NCI-H69 (cell line): Measurements from ENCODE around the gene IL15.
"Not testable (repeated sequence)": the region's sequence is repeated elsewhere in the genome, so short reads cannot be mapped to it uniquely, and the experiment has no call there.

Experiments used
- DNase-seq: peaks from one replicate; lab custom pipeline; 2025; lab: John Stamatoyannopoulos, UW

Gene IL15

DNA sequence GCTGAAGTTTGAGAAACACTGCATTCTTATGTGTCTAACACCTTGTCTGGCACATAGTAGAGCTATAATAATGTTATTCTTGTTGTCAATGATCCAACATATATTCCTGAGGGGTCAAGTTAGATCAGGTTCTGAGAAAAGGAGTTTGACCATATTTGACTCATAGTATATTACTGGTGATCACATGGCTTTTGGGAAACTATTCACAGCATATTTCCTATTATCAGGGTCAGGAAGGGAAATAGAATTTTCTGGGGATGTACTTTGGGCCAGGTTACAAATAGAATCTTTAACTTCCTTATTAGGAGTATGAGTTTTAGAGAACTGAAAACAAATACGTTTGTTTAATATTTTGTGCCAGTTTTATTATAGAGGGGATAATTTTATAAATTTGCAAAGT lies 11.6 kb downstream of the IL15 start:
- DNase-seq: no peak

DNA sequence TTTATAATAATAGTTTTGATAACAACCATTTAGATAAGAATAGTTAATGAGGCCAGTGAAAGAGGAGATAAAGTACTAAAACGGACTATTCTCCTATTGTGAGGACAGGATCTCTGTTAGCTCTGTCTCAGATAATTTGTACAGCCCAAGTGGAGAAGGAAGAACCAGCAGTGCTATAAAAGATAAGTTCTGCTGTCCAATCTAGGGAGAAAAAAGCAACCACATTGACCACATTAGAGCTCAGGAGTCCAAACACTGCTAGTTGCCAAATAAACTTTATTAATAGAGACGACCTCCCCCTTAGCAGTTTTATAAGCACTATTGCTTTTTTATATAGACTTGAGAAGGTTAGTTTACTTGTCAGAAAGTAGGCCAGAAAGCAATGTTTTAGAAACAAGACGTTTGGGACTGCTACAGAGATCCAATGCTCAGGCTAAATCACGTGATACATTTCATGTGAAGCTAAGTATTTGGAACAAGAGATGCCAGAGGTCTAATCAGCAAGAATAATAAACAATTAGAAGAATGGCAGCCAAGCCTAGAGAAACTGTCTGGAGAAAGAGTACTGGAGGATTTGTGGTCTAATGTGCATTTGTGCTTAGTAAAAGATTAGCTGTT lies 15.9 kb downstream of the IL15 start:
- no peak for DNase-seq

DNA sequence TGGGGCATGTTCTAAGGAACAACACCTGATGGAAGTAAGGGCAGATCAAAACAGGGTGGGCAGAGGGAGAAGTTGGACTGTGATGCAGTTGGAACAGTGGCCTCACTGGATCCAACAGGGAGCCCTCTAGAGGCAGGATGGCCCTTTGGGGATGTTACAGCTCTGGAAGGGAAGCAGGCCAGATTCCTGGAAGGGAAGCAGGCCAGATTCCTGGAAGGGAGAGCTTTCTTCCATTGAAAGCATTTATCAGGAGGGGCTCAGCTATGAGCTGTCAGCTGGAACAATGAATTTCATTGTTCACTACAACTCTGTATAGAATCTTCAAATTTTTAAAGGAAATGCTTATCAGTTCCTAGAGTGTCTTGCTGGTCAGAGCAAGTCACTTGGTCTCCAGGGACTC lies 17.7 kb downstream of the IL15 start:
- DNase-seq: peak; percentile 53

DNA sequence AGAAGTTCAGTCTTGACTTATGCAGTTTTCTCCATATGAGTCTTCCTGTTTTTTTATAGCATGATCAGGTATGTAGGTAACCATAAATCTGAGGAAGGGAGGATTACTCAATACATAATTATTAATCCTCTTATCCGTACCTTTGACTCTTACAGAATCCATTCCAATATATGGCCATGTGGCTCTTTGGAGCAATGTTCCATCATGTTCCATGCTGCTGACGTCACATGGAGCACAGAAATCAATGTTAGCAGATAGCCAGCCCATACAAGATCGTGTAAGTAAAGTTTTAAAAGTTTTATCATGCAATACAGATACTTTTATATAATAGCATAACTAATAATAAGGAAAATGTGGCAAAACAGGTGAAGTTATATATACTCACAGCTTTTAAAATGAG lies 19.6 kb downstream of the IL15 start:
- DNase-seq: no peak

DNA sequence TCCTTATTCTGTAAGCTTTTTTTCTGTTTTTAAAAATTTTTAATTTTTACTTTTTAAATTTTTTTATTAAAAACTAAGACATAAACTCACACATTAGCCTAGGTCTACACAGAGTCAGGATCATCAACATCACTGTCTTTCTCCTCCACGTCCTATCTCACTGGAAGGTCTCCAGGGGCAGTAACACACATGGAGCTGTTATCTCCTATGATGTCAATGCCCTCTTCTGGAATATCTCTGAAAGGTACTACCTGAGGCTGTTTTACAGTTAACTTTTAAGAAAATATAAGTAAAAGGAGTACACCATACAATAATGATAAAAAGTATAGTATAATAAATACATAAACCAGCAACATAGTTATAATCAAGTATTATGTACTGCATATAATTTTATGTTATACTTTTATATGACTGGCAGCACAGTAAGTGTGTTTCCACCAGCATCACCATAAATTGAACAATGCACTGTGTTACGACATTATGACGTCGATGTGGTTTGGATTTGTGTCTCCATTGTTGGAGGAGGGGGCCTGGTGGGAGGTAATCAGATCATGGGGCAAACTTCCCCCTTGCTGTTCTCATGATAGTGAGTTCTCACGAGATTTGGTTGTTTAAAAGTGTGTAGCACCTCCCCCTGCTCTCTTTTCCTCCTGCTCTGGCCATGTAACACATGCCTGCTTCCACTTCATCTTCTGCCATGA lies 21.3 kb downstream of the IL15 start:
- peak; percentile 16 for DNase-seq

DNA sequence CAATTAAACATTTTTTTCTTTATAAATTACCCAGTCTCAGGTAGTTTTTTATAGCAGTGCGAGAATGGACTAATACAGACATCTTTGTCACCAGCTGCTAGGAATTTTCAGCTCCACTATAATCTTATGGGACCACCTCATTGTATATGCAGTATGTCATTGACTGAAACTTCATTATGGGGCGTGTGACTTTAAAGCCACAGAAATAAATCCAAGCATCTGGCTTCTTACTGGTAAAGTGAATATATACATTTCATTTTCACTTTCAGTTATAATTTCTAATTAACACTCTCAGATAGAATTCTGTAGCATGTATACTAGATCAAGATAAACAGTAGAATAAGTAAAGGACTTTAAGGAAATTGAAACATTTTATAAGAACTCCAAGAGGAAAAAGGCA lies 21.9 kb downstream of the IL15 start:
- DNase-seq: no peak

DNA sequence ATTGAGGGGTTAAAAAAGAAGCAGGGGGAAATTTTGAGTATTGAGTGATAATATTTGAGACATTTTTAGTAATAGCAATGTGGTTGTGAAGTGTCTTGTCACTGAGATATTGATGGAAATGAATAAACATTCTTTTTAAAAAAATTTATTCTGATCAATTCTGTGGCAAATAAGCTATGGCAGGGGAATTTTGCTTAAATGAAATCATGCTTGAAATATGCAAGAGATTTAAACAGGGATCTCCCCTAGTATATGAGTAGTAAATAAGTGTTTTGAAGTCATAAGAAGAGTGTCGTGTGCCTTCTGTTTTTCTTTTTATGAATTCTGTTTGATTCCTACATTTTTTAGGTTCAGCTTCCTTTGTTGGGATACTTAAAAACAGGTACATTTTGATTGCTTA lies 23.2 kb downstream of the IL15 start:
- DNase-seq: no peak

DNA sequence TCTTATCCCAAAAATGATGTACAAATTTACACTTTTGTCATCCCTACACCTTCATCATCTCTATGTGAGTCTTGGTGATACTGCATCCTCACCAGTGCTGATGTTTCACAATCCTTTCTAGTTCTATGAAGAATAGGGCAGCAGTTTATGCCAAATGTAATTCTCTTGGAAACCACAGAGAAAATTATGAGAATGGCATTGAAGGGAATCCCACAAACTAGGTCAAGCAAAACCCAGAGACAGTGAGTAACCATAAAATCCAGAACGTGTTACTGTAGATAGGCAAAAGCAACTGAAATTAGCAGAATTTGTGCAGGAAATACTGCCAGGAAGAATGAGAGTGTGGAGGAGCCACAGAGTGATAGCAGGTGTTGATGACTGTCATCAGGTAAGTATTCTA lies 24.5 kb downstream of the IL15 start:
- DNase-seq: no peak

DNA sequence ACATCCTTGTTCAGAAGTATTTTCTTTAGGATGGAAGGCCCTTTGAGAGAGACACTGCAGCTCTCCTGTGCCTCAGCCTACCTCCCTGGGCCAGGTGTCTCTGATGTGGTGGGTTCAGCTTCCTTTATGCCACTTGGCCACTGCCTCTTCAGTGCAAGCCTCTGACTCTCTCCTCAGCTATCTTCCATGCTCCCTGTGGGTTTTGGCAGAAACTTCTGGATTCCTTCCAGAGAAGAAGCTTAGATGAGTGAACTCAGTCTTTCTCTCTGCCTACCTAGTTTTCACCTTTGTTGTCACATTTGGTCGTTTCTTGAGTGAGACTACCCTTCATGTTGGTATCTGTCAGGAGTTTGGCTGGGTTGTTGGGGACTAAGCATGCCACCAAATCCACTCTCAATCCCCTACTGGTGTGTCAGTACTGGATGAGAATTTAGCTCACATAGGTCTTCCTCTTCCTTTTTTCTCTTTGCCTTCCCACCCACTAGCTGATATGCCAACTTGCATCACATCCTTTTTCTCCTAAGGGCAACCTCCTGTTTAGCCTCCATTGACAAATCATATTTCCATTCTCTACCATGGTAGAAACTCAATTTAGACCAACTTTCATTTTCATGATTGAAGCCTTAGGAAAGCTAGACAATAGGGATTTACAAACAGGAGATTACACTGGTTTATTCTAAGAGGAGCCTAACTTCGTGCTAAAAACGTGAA lies 32.0 kb downstream of the IL15 start:
- no peak for DNase-seq

DNA sequence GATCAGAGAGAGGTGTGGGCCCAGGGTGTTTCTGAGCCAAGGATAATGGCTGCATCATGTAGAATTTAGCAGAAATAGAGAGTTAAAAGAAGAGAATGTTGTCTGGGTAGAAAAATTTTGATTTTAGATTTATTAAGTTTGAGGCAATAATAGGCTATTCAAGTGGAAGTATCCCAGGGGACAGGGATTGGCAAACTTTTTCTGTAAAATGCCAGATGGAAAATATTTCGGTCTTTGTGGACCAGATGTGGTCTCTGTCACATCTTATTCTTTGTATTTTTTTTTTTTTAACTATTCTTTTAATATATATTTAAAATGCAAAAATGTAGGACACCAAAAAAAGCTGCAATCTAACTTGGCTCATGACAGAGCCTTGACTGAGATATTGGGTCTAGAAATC lies 33.1 kb downstream of the IL15 start:
- no peak for DNase-seq

DNA sequence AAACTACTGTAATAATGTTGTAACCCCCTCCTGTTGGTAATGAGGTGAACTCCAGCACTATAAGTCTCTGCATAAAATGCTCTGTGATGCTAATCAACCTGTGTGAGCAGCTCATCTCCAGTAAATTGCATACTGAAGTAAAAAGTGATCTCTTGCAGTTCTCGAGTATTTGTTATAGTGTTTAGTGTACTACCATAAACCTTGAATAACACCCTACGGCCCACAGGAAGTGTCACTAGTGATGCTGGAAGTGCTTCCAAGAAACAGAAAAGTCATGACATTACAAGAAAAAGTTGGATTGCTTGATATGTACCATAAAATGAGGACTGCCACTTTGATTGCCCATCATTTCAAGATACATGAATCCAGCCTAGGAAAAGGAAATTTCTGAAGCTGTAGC lies 39.0 kb downstream of the IL15 start:
- DNase-seq: no peak

DNA sequence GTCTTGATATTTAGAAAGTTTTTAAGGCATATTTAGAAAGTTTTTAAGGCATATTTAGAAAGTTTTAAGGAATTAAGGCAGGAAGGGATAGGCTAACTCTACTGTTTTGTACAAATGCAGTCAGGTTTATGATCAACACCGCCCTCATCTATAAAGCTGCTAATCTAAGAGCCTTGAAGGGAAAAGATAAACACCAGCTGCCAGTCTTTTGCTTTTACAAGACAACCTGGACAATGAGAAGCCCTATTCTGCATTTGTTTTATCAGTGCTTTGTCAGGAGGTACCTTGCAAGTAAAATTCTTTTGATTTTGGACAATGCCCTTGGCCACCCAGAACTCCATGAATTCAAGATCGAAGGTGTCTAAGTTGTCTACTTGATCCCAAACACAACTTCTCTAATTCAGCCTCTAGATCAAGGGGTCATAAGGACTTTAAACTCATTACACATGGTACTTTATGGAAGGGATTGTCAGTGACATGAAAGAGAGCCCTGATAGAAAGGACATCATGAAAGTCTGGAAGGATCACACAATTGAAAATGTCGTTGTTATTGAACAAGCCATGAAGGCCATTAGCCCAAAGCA lies 39.8 kb downstream of the IL15 start:
- peak; percentile 41 for DNase-seq

DNA sequence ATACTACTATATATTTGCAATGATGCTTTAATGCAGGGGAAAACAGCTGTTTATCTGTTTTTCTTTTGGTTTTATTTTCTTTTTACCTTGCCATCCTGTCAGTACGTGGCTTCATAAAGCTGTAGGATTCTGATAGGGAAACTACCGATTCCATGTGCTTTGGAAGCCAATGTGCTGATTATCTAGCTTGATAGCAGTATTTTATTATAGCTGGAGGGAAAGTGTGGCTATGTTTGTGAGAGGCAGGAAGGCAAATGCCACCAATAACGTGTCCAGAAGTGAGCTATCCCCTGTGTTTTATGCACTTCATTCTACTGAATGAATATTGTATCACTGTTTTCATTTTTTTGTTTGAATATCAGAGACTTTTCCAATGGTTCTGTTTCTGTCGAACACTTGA lies 43.7 kb downstream of the IL15 start:
- DNase-seq: no peak

DNA sequence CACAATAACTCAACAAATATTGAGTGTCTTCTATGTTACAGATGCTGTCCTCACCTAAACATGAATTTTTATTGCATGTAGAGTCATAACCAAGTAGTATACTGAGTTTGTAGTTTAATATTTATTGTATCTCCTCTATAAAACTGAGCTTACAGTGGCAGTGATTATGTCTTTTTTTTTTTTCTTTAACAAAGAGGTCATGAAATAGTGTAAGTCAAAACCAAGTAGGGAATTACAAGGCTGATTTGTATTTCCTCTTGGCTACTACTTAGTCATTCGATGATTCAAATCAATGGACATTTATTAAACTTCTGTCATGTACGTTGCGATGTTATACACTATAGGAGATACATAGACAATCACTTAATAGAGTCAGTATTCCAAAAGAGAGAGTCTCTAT lies 48.4 kb downstream of the IL15 start:
- DNase-seq: no peak

DNA sequence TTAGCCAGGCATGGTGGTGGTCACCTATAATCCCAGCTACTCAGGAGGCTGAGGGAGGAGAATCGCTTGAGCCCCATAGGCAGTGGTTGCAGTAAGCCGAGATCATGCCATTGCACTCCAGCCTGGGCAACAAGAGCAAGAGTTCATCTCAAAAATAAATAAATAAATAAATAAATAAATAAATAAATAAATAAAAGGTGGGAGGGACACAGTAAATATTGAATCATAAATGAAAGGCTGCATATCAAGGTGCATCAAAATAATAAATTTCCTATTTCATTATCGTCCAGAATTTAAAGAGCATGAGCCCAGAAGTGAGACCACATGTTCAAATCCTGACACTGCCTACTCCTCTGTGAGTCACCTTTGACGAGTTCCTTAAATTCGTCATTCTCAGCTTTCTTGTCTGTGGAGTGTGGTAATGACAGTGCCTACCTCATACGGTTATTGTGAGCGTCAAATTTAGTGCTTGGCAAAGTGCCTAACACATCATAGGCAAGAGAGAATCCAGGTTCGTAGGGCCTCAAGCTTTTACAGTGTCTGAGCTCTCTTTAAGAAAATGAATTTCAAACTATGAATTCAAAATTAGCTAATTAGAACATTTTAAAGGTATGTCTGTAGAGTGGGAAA lies 49.9 kb downstream of the IL15 start:
- DNase-seq: peak; percentile 85

DNA sequence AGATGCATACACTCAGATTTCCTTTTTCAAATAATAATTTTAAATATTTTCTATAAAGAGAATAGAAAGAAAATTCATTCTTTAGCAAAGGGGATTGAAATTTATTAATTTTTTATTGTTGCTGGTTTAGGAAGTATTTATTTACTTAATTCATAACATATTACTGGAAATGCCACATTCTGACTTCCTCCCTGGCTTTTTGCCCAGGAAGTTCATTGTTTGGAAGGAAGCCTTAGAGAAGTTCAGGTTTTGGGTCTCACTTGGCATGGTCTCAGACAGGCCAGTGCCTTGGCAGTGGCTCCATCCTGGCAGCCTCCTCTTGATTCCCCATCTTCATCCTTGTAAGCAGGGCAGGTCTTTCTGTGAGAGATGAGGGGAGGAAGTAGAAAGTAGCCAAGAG lies 50.5 kb downstream of the IL15 start:
- peak; percentile 56 for DNase-seq

DNA sequence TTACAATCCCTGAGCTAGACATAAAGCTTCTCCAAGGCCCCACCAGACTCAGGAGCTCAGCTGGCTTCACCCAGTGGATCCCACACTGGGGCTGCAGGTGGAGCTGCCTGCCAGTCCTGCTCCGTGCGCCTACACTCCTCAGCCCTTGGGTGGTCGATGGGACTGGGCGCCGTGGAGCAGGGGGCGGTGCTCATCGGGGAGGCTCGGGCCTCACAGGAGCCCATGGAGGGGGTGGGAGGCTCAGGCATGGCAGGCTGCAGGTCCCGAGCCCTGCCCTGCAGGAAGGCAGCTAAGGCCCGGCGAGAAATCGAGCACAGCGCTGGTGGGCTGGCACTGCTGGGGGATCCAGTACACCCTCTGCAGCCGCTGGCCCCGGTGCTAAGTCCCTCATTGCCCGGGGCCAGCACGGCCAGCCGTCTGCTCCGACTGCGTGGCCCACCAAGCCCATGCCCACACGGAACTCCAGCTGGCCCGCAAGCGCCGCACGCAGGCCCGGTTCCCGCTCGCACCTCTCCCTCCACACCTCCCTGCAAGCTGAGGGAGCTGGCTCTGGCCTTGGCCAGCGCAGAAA lies 53.4 kb downstream of the IL15 start:
- DNase-seq: not testable (repeated sequence)

DNA sequence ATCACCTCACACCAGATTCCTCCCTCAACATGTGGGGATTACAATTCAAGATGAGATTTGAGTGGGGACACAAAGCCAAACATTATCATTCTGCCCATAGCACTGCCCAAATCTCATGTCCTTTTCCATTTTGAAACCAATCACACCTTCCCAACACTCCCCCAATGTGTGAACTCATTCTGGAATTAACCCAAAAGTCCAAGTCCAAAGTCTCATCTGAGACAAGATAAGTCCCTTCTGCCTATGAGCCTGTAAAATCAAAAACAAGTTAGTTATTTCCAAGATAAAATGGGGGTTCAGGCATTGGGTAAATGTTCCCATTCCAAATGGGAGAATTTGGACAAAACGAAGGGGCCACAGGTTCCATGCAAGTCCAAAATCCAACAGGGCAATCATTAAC lies 54.9 kb downstream of the IL15 start:
- DNase-seq: not testable (repeated sequence)

DNA sequence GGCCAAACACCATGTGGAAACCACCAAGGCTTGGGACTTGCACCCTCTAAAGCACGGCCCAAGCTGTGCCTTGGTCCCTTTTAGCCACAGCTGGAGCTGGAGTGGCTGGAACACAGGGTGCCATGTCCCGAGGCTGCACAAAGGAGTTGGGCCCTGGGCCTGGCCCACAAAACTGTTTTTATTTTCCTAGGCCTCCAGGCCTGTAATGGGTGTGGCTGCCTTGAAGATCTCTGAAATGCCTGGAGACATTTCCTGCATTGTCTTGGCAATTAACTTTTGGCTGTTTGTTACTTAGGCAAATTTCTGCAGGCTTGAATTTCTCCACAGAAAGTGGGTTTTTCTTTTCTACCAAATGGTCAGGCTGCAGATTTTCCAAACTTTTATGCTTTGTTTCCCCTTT lies 55.7 kb downstream of the IL15 start:
- no peak for DNase-seq

DNA sequence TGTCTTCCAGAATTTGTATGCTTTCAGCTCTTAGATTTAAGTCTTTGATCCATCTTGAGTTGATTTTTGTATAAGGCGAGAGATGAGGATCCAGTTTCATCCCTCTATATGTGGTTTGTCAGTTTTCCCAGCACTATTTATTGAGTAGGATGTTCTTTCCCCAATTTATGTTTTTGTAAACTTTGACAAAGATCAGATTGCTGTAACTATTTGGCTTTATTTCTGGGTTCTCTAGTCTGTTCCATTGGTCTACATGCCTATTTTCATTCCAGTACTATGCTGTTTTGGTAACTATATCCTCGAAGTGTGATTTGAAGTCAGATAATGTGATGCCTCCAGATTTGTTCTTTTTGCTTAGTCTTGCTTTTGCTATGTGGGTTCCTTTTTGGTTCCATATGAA lies 60.7 kb downstream of the IL15 start:
- no peak for DNase-seq

DNA sequence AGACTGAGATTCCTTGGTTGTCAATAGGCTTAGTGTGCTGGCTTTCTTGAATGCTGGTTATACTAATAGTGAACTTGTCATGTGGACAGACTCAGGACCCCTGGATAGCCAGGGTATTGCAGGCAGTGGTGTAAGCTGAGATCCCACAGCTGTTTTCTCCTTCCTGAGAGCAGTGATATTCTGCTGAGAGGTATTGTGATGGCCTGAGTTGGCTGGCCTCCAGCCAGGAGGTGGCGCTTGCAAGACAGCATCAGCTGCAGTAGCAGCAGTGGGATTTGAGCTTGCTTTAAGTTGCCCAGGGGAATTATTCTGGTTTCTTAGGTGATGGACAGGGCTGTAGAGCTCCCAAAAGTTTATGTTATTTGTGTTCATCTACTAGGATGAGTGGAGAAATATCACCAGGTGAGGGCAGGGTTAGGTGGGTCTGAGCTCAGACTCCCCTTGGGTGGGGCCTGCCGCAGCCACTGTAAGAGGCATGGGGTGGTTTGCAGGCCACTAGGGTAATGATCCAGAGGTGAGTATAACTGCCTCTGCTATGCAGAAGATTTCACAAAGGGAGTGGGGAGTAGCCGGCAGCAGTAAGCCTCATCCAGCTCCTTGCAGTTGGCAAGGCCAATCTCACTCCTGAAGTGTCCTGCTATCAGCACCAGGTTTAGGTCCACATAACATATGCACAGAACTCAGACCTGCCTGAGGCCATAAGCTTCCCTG lies 66.2 kb downstream of the IL15 start:
- DNase-seq: peak; percentile 63

DNA sequence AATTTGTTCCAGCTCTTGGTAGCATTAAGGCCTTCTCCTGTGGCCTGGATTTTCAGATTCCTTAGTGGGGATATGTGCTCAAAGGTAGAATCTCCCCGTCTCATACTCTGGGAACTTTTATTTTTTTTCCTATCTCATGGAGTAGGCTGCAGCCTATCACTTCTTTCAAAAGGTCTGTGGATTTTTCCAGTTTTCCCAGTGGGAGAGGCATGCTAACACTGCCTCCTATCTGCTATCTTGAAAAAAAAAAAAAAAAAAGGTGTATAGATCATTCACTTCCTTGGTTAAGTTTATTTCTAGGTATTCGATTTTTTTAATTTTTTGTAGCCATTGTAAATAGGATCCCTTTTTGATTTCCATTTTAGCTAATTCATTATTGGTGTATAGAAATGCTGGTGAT lies 67.1 kb downstream of the IL15 start:
- peak; percentile 1 for DNase-seq
